ENCODE results near the gene GLI3. TPM values are rescaled to one million over a fixed set of nuclear protein-coding genes. Genes with fewer than 3 reads are reported as not detected.
A peak's percentile ranks its signal among the peaks of the same experiment; 100 is the strongest.

Gene GLI3
- total RNA-seq, 1 experiment from 2014 or later, result 46.2 TPM

GRCh38 chr7:41942468-41943093 is 294.4 kb downstream of the GLI3 start:
- H3K4me1 Mint-ChIP-seq, result peaks cover 18% of the 10 kb centered on the region
- ATAC-seq, result peak; percentile 16; the same call in 1 of the 2 replicates
- TF ChIP-seq, protein P1, sequence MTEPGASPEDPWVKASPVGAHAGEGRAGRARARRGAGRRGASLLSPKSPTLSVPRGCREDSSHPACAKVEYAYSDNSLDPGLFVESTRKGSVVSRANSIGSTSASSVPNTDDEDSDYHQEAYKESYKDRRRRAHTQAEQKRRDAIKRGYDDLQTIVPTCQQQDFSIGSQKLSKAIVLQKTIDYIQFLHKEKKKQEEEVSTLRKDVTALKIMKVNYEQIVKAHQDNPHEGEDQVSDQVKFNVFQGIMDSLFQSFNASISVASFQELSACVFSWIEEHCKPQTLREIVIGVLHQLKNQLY (CRISPR knock-in tag; IDR thresholded peaks at IDR 0.05), result no peak
- TF ChIP-seq GABPB1 (CRISPR knock-in tag; IDR thresholded peaks at IDR 0.05) (peak; percentile 68), ZNF121 (CRISPR knock-in tag; IDR thresholded peaks at IDR 0.05) (no peak), TP53 (CRISPR knock-in tag; IDR thresholded peaks at IDR 0.05) (no peak)
- TF ChIP-seq, protein P2, sequence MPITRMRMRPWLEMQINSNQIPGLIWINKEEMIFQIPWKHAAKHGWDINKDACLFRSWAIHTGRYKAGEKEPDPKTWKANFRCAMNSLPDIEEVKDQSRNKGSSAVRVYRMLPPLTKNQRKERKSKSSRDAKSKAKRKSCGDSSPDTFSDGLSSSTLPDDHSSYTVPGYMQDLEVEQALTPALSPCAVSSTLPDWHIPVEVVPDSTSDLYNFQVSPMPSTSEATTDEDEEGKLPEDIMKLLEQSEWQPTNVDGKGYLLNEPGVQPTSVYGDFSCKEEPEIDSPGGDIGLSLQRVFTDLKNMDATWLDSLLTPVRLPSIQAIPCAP (CRISPR knock-in tag; IDR thresholded peaks at IDR 0.05), result no peak
- H3K27ac Mint-ChIP-seq, result no peak overlapping the region
- ChIA-PET POLR2A (no interaction called here), CTCF (interaction anchor here (0.9 to 2.5 kb wide), 28 partner anchors 9 to 944 kb away, joined by 3 to 27 read pairs (median 4); no protein-coding TSS in a partner anchor)
- DNase-seq (ENCODE audit: low spot score), result no peak
- peaks cover 17% of the 10 kb centered on the region for H3K27me3 Mint-ChIP-seq (ENCODE audit: low read depth)
- peak overlapping the region; percentile 56 for H3K4me3 Mint-ChIP-seq
- H3K36me3 Mint-ChIP-seq, result no peaks in the 10 kb centered on the region
- no peaks in the 10 kb centered on the region; the same call in 1 of the 2 replicates for H3K9me3 Mint-ChIP-seq

- Mint-ChIP-seq H3K27ac (no peak overlapping the region), H3K9me3 (peaks cover 6% of the 10 kb centered on the region)
- POLR2A ChIA-PET, result no interaction called here
These were observed 296.2 kb downstream of the GLI3 start for GRCh38 chr7:41940760-41941343.

DNA sequence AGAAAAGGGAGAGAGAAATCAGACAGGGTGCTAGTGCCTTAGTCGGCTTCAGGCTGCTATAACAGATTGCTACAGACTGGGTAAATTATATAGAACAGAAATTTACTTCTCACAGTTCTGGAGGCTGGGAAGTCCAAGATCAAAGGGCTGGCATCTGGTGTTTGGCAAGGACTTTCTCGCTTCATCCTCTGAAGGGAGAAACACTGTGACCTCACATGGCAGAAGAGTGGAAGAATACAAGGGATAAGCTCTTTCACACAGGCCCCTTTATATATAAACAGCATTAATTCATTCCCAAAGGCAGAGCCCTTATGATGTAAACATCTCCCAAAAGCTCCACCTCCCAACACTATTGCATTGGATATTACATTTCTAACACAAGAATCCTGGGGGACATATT is 298.6 kb downstream of the GLI3 start:
- Mint-ChIP-seq H3K27ac (no peak overlapping the region), H3K36me3 (no peaks in the 10 kb centered on the region), H3K27me3 (ENCODE audit: low read depth) (peaks cover 17% of the 10 kb centered on the region), H3K9me3 (peaks cover 10% of the 10 kb centered on the region), H3K4me3 (no peak overlapping the region), H3K4me1 (peaks cover 18% of the 10 kb centered on the region)
- ATAC-seq (no peak), DNase-seq (ENCODE audit: low spot score) (no peak)
- POLR2A ChIA-PET, result no interaction called here
- TF ChIP-seq ZNF121 (CRISPR knock-in tag; IDR thresholded peaks at IDR 0.05), result no peak
- TF ChIP-seq ZNF671 (CRISPR knock-in tag; IDR thresholded peaks at IDR 0.05), result no peak
- CTCF ChIA-PET, result no interaction called here

More at GRCh38 chr7:41940760-41941343, 296.2 kb downstream of the GLI3 start:
- peaks cover 18% of the 10 kb centered on the region for H3K4me1 Mint-ChIP-seq
- TF ChIP-seq, protein P3, sequence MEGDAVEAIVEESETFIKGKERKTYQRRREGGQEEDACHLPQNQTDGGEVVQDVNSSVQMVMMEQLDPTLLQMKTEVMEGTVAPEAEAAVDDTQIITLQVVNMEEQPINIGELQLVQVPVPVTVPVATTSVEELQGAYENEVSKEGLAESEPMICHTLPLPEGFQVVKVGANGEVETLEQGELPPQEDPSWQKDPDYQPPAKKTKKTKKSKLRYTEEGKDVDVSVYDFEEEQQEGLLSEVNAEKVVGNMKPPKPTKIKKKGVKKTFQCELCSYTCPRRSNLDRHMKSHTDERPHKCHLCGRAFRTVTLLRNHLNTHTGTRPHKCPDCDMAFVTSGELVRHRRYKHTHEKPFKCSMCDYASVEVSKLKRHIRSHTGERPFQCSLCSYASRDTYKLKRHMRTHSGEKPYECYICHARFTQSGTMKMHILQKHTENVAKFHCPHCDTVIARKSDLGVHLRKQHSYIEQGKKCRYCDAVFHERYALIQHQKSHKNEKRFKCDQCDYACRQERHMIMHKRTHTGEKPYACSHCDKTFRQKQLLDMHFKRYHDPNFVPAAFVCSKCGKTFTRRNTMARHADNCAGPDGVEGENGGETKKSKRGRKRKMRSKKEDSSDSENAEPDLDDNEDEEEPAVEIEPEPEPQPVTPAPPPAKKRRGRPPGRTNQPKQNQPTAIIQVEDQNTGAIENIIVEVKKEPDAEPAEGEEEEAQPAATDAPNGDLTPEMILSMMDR (IDR thresholded peaks at IDR 0.05), result peak; percentile 84
- TF ChIP-seq ZNF219 (CRISPR knock-in tag; IDR thresholded peaks at IDR 0.05; ENCODE audit: borderline replicate concordance), result no peak
- no peak for TF ChIP-seq ZBTB21 (CRISPR knock-in tag; IDR thresholded peaks at IDR 0.05; ENCODE audit: borderline replicate concordance)
- ATAC-seq (peak; percentile 83), DNase-seq (ENCODE audit: low spot score) (peak; percentile 71)
- CTCF ChIA-PET, result interaction anchor here (0.5 to 2.9 kb wide), 139 partner anchors 8 to 1642 kb away, joined by 3 to 53 read pairs (median 5); partner anchors contain the start of genes MRPL32, PSMA2 and STK17A
- H3K36me3 Mint-ChIP-seq, result no peaks in the 10 kb centered on the region
- no peak overlapping the region for H3K4me3 Mint-ChIP-seq
- peaks cover 17% of the 10 kb centered on the region for H3K27me3 Mint-ChIP-seq (ENCODE audit: low read depth)

GRCh38 chr7:41933427-41933826 is 303.6 kb downstream of the GLI3 start:
- Mint-ChIP-seq H3K27ac (no peak overlapping the region), H3K4me1 (peaks cover 10% of the 10 kb centered on the region), H3K9me3 (peaks cover 17% of the 10 kb centered on the region), H3K4me3 (no peak overlapping the region), H3K36me3 (0 out of 2 replicates have a peak, but pooled peaks cover 2% of the 10 kb centered on the region), H3K27me3 (ENCODE audit: low read depth) (no peaks in the 10 kb centered on the region)
- DNase-seq (ENCODE audit: low spot score) (no peak), ATAC-seq (no peak)
- CTCF ChIA-PET, result no interaction called here
- POLR2A ChIA-PET, result no interaction called here
- TF ChIP-seq SMAD3 (CRISPR knock-in tag; IDR thresholded peaks at IDR 0.05; ENCODE audit: borderline replicate concordance), result no peak
- TF ChIP-seq, protein P4, sequence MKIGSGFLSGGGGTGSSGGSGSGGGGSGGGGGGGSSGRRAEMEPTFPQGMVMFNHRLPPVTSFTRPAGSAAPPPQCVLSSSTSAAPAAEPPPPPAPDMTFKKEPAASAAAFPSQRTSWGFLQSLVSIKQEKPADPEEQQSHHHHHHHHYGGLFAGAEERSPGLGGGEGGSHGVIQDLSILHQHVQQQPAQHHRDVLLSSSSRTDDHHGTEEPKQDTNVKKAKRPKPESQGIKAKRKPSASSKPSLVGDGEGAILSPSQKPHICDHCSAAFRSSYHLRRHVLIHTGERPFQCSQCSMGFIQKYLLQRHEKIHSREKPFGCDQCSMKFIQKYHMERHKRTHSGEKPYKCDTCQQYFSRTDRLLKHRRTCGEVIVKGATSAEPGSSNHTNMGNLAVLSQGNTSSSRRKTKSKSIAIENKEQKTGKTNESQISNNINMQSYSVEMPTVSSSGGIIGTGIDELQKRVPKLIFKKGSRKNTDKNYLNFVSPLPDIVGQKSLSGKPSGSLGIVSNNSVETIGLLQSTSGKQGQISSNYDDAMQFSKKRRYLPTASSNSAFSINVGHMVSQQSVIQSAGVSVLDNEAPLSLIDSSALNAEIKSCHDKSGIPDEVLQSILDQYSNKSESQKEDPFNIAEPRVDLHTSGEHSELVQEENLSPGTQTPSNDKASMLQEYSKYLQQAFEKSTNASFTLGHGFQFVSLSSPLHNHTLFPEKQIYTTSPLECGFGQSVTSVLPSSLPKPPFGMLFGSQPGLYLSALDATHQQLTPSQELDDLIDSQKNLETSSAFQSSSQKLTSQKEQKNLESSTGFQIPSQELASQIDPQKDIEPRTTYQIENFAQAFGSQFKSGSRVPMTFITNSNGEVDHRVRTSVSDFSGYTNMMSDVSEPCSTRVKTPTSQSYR (CRISPR knock-in tag; IDR thresholded peaks at IDR 0.05), result no peak
- no peak for TF ChIP-seq CREB1 (CRISPR knock-in tag; IDR thresholded peaks at IDR 0.05)
- TF ChIP-seq, protein P5, sequence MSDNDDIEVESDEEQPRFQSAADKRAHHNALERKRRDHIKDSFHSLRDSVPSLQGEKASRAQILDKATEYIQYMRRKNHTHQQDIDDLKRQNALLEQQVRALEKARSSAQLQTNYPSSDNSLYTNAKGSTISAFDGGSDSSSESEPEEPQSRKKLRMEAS (CRISPR knock-in tag; IDR thresholded peaks at IDR 0.05), result no peak
- TF ChIP-seq FOXP1 (CRISPR knock-in tag; IDR thresholded peaks at IDR 0.05; ENCODE audit: borderline replicate concordance), result no peak
- TF ChIP-seq ZBTB43 (CRISPR knock-in tag; IDR thresholded peaks at IDR 0.05), result no peak
- TF ChIP-seq ZNF396 (CRISPR knock-in tag; IDR thresholded peaks at IDR 0.05; ENCODE audit: borderline replicate concordance), result no peak
- TF ChIP-seq ZNF423 (CRISPR knock-in tag; IDR thresholded peaks at IDR 0.05), result no peak
- no peak for TF ChIP-seq NR1H2 (CRISPR knock-in tag; IDR thresholded peaks at IDR 0.05)
- TF ChIP-seq ELF4 (CRISPR knock-in tag; IDR thresholded peaks at IDR 0.05; ENCODE audit: low read depth), result no peak
- no peak for TF ChIP-seq ZNF416 (CRISPR knock-in tag; IDR thresholded peaks at IDR 0.05)

All from WTC11 (cell line).